ENCODE data around the gene TBL3. TPM values are rescaled to one million over a fixed set of nuclear protein-coding genes. Genes with fewer than 3 reads are reported as not detected.
A peak's percentile ranks its signal among the peaks of the same experiment; 100 is the strongest.

The TBL3 gene
- total RNA-seq, 1 experiment from 2014 or later = 51.3 TPM

DNA sequence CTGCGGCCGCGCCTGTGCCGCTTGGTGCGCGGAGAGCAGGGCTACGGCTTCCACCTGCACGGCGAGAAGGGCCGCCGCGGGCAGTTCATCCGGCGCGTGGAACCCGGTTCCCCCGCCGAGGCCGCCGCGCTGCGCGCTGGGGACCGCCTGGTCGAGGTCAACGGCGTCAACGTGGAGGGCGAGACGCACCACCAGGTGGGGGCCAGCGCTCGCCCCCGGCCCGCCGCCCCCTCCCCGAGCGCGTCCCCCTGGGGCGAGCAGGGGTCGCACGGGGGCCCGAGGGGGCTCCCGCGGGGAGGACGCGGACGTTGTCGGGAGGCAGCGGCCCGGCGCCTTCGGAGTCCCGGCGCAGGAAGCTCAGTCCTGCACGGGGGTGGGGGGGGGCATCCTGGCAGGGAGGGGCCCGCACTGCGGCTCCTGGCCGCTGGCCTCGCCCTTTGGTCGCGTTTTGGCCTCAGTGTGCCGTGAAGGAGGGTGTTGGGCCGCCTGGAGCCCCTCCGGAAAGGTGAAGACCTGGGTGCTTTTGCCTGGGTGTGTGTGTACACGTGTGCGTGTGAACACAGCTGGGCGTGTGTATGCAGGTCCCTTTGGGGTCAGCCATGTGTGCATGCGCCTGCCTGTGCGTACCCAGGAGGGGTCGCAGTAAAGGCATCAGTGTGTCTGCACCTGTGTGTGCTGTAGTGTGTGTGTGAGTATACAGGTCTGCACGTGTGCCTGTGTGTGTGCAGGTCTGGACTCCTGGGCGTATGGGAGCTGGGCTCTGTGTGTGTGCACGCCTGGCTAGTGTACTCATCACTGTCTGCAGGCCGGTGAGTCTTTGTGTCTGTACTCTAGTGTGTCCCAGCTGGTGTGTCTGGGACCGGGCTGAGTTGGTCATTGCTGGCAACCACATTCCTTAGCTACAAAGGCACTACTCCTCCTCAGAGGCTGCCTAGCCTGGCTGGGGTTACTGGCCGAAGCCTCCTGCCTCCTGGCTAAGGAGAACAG lies 55.5 kb downstream of the TBL3 start:
- Histone ChIP-seq H3K36me3 (ENCODE audit: low read depth) (no peaks in the 10 kb centered on the region), H4K20me1 (ENCODE audit: insufficient read depth) (peaks cover 4% of the 10 kb centered on the region; the same call in 1 of the 2 replicates), H3K4me2 (peak overlapping the region; percentile 85), H3K79me2 (ENCODE audit: low read depth) (0 out of 2 replicates have a peak, but pooled peaks cover 4% of the 10 kb centered on the region), H2AFZ (0 out of 2 replicates have a peak overlapping the region, but pooled peaks have one; percentile 22), H3K27me3 (ENCODE audit: insufficient read depth, low read depth) (no peaks in the 10 kb centered on the region), H3K27ac (no peak overlapping the region), H3K4me3 (peak overlapping the region; percentile 58), H3K4me1 (replicated peaks; ENCODE audit: insufficient read depth) (peaks cover 16% of the 10 kb centered on the region), H3F3A (ENCODE audit: insufficient read depth, low read depth) (peaks cover 9% of the 10 kb centered on the region; the same call in 1 of the 2 replicates), H3K9me2 (ENCODE audit: insufficient read depth) (no peaks in the 10 kb centered on the region), H3K9me3 (ENCODE audit: insufficient read depth, low read depth) (no peaks in the 10 kb centered on the region)
- BruUV-seq (replicated peaks) = TSS peak; percentile 28
- POLR2A ChIA-PET (ENCODE audit: unreplicated experiment) = interaction anchor here (0.6 kb wide), 2 partner anchors 63 to 684 kb away, joined by 5 to 7 read pairs; partner anchors contain the start of gene RPS2
- peak in 1 of 2 experiments; percentile 40 for DNase-seq
- TF ChIP-seq, protein P1, sequence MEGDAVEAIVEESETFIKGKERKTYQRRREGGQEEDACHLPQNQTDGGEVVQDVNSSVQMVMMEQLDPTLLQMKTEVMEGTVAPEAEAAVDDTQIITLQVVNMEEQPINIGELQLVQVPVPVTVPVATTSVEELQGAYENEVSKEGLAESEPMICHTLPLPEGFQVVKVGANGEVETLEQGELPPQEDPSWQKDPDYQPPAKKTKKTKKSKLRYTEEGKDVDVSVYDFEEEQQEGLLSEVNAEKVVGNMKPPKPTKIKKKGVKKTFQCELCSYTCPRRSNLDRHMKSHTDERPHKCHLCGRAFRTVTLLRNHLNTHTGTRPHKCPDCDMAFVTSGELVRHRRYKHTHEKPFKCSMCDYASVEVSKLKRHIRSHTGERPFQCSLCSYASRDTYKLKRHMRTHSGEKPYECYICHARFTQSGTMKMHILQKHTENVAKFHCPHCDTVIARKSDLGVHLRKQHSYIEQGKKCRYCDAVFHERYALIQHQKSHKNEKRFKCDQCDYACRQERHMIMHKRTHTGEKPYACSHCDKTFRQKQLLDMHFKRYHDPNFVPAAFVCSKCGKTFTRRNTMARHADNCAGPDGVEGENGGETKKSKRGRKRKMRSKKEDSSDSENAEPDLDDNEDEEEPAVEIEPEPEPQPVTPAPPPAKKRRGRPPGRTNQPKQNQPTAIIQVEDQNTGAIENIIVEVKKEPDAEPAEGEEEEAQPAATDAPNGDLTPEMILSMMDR (conservative IDR thresholded peaks at IDR 0.05) = no peak; the same call in 1 of the 2 replicates
- TF ChIP-seq EZH2 (IDR thresholded peaks at IDR 0.05; ENCODE audit: low read depth) = no peak
- intact Hi-C loops (cut with micrococcal nuclease; ENCODE audit: unreplicated experiment) = no loop called here
- CTCF ChIA-PET = interaction anchor here (0.6 to 0.7 kb wide), 2 partner anchors 14 to 21 kb away, joined by 5 to 12 read pairs; partner anchors contain the start of gene TSC2

DNA sequence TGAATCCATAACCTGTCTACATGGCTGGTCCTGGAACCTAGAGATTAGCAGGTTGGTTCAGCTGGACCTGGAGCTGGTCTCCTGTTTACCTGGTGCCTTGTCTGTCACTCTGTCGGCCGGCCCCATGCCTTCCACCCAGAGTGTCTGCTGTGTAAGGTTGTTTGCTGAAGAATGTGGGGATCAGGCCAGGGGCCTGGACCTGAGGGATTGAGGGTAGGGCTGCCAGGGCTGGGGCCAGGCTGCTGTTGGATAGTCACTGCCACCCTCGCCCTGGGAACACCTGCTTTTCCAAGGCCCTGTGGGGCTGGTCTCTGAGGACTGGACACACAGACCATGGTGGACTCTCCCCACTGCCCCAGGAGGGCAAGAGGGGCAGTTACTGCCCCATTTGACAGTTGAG lies 56.3 kb downstream of the TBL3 start:
- Histone ChIP-seq H2AFZ (no peak overlapping the region), H3K9me3 (ENCODE audit: insufficient read depth, low read depth) (no peaks in the 10 kb centered on the region), H3K27me3 (ENCODE audit: insufficient read depth, low read depth) (no peaks in the 10 kb centered on the region), H3K4me1 (replicated peaks; ENCODE audit: insufficient read depth) (peaks cover 13% of the 10 kb centered on the region), H3K79me2 (ENCODE audit: low read depth) (0 out of 2 replicates have a peak, but pooled peaks cover 4% of the 10 kb centered on the region), H3F3A (ENCODE audit: insufficient read depth, low read depth) (peaks cover 9% of the 10 kb centered on the region; the same call in 1 of the 2 replicates), H4K20me1 (ENCODE audit: insufficient read depth) (peaks cover 4% of the 10 kb centered on the region; the same call in 1 of the 2 replicates), H3K4me3 (no peak overlapping the region), H3K9me2 (ENCODE audit: insufficient read depth) (no peaks in the 10 kb centered on the region), H3K4me2 (peak overlapping the region; percentile 85), H3K27ac (no peak overlapping the region), H3K36me3 (ENCODE audit: low read depth) (no peaks in the 10 kb centered on the region)
- no TSS peak for BruUV-seq (replicated peaks)
- intact Hi-C loops (cut with micrococcal nuclease; ENCODE audit: unreplicated experiment) = no loop called here
- TF ChIP-seq, protein P1 (conservative IDR thresholded peaks at IDR 0.05) = no peak
- TF ChIP-seq EZH2 (IDR thresholded peaks at IDR 0.05; ENCODE audit: low read depth) = no peak
- ChIA-PET POLR2A (ENCODE audit: unreplicated experiment) (no interaction called here), CTCF (no interaction called here)
- DNase-seq = no peak

DNA sequence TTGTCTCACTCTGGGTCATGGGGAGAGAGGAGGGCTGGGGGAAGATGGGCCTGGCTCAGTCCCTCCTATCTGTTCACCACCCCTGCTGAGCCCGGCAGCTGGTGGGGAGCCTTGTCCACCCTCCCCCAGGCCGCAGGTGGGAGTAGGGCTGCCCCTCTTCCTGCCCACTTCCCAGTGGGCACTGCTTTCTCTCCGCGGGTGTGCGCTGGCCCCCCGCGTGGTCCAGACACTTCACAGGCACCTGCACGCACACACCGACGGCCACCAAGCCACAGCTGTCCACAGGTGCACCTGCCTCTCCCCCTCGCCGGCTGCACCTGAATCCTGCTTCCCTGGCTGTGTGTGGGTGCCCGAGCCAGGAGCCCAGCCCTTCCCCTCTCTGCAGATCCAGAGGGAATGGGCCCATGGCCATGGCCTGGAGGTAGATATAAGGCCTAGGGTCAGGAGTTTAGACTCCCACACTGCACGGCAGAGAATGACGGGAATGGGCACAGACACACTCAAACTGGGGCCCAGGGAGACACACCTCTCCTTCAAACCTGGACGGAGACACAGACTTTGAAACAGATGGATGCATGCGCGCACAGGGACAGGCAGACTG lies 56.9 kb downstream of the TBL3 start:
- 0 out of 2 replicates have a peak, but pooled peaks cover 4% of the 10 kb centered on the region for H3K79me2 ChIP-seq (ENCODE audit: low read depth)
- no peak overlapping the region for H3K27ac ChIP-seq
- H4K20me1 ChIP-seq (ENCODE audit: insufficient read depth) = peaks cover 4% of the 10 kb centered on the region; the same call in 1 of the 2 replicates
- H3F3A ChIP-seq (ENCODE audit: insufficient read depth, low read depth) = peaks cover 9% of the 10 kb centered on the region; the same call in 1 of the 2 replicates
- peaks cover 16% of the 10 kb centered on the region for H3K4me1 ChIP-seq (replicated peaks; ENCODE audit: insufficient read depth)
- no peaks in the 10 kb centered on the region for H3K9me3 ChIP-seq (ENCODE audit: insufficient read depth, low read depth)
- no peak overlapping the region for H3K4me2 ChIP-seq
- no peak overlapping the region for H3K4me3 ChIP-seq
- intact Hi-C loops (cut with micrococcal nuclease; ENCODE audit: unreplicated experiment) = no loop called here
- DNase-seq = no peak
- BruUV-seq (replicated peaks) = no TSS peak
- CTCF ChIA-PET = no interaction called here
- no peak overlapping the region for H2AFZ ChIP-seq
- TF ChIP-seq, protein P1 (conservative IDR thresholded peaks at IDR 0.05) = no peak
- TF ChIP-seq EZH2 (IDR thresholded peaks at IDR 0.05; ENCODE audit: low read depth) = no peak
- no peaks in the 10 kb centered on the region for H3K27me3 ChIP-seq (ENCODE audit: insufficient read depth, low read depth)
- POLR2A ChIA-PET (ENCODE audit: unreplicated experiment) = no interaction called here
- H3K36me3 ChIP-seq (ENCODE audit: low read depth) = no peaks in the 10 kb centered on the region
- no peaks in the 10 kb centered on the region for H3K9me2 ChIP-seq (ENCODE audit: insufficient read depth)
